Measurements from ENCODE around the gene EYS. TPM values are rescaled to one million over a fixed set of nuclear protein-coding genes. Genes with fewer than 3 reads are reported as not detected.

The EYS gene
- total RNA-seq, 3 donors from 2014 or later: 0.16 to 0.61 (median 0.60) TPM

- H3K36me3 ChIP-seq (ENCODE audit: low read depth): no peaks in the 10 kb centered on the region
- DNase-seq: no peak
- ATAC-seq: no peak
- no peak overlapping the region for H3K4me3 ChIP-seq
- H3K9me3 ChIP-seq: no peaks in the 10 kb centered on the region
- TF ChIP-seq CTCF (IDR thresholded peaks at IDR 0.05): no peak
- intact Hi-C loops (cut with DNase I, micrococcal nuclease): no loop called here
- no peaks in the 10 kb centered on the region for H3K4me1 ChIP-seq (ENCODE audit: low read depth)
Measured at GRCh38 chr6:64672651-64673050, 1034.4 kb downstream of the EYS start.

DNA sequence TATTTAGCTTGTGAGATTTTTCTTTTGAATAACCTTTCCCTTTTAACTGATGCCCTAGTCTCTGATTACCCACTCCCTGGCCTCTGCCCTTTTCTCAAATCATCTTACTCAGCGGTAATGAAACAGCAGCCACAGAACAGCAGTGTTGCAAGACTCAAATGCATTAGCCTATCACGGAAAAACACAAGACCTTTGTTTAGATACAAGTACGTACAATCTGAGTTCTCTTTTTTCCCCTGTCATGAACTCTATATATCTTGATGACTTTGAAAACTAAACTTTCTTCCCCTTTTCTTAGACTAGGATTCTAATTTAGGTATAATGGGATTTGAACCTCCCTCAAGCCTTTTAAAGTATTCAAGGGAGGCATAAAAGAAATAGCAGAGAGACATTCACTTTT, 1034.9 kb downstream of the EYS start:
- H3K36me3 ChIP-seq (ENCODE audit: low read depth): no peaks in the 10 kb centered on the region
- no peaks in the 10 kb centered on the region for H3K9me3 ChIP-seq
- no peak overlapping the region for H3K4me3 ChIP-seq
- no peaks in the 10 kb centered on the region for H3K4me1 ChIP-seq (ENCODE audit: low read depth)
- no peak for TF ChIP-seq CTCF (IDR thresholded peaks at IDR 0.05)
- intact Hi-C loops (cut with DNase I, micrococcal nuclease): no loop called here
- DNase-seq (no peak), ATAC-seq (no peak)

- no peak for ATAC-seq
- no peak for TF ChIP-seq CTCF (IDR thresholded peaks at IDR 0.05)
Measured at GRCh38 chr6:64665137-64665536, 1041.9 kb downstream of the EYS start.

DNA sequence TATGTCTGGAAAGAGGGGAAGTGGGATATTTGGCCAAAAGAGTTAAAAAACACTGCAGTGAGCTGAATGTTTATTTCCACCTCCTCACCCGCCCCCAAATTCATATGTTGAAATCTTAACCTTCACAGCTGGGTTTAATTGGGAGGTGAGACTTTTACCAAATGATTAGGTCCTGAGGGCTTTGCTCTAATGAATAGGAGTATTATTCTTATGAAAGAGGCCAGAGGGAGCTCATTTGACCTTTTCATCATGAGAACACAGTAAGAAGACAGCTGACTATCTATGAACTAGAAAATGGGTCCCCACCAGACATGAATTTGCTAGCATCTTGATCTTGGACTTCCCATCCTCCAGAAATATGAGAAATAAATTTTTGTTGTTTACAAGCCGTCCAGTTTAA, 1042.5 kb downstream of the EYS start:
- Histone ChIP-seq H3K9me3 (no peaks in the 10 kb centered on the region), H3K4me1 (ENCODE audit: low read depth) (no peaks in the 10 kb centered on the region), H3K4me3 (no peak overlapping the region), H3K36me3 (ENCODE audit: low read depth) (no peaks in the 10 kb centered on the region)
- TF ChIP-seq CTCF (IDR thresholded peaks at IDR 0.05): no peak
- no peak for DNase-seq
- intact Hi-C loops (cut with DNase I, micrococcal nuclease): no loop called here
- no peak for ATAC-seq

More at GRCh38 chr6:64665137-64665536, 1041.9 kb downstream of the EYS start:
- Histone ChIP-seq H3K36me3 (ENCODE audit: low read depth) (no peaks in the 10 kb centered on the region), H3K4me3 (no peak overlapping the region), H3K4me1 (ENCODE audit: low read depth) (no peaks in the 10 kb centered on the region), H3K9me3 (no peaks in the 10 kb centered on the region)
- DNase-seq: no peak
- intact Hi-C loops (cut with DNase I, micrococcal nuclease): no loop called here

- no peak for ATAC-seq
- Histone ChIP-seq H3K4me3 (no peak overlapping the region), H3K36me3 (ENCODE audit: low read depth) (no peaks in the 10 kb centered on the region), H3K4me1 (ENCODE audit: low read depth) (no peaks in the 10 kb centered on the region), H3K9me3 (no peaks in the 10 kb centered on the region)
- no peak for DNase-seq
- no peak for TF ChIP-seq CTCF (IDR thresholded peaks at IDR 0.05)
- intact Hi-C loops (cut with DNase I, micrococcal nuclease): no loop called here
Measured at GRCh38 chr6:64644024-64644423, 1063.0 kb downstream of the EYS start.

DNA sequence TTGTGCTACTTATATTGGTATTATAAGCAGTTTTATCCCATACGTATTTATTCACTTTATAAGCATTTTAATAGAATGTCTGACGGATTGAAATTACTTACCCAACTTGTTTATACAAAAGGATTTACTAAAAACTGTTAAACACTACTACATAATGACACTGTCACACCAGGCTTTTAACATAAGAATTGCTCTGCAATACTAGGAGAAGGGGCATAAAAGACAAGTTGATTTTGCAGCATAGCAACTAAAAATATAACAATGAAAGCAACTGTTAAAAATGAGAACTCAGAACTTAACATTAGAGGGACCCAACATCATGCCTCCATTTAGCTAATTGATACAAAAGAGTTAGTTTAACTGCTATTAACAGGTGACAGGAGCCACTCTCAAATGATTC, 1076.1 kb downstream of the EYS start:
- Histone ChIP-seq H3K36me3 (ENCODE audit: low read depth) (no peaks in the 10 kb centered on the region), H3K9me3 (no peaks in the 10 kb centered on the region), H3K4me3 (no peak overlapping the region), H3K4me1 (ENCODE audit: low read depth) (no peaks in the 10 kb centered on the region)
- no peak for TF ChIP-seq CTCF (IDR thresholded peaks at IDR 0.05)
- intact Hi-C loops (cut with DNase I, micrococcal nuclease): no loop called here
- DNase-seq (no peak), ATAC-seq (no peak)

Measured in mucosa of descending colon (tissue), 3 donors.